HepG2 (cell line): ENCODE measurements around the gene TLX3.

Source experiments
- ATF2 ChIP-seq: sonication (generic); formaldehyde crosslinking; IDR thresholded peaks from 2 replicates; pipeline ENCODE4 v1.4.0; 2020; ENCODE audit warnings: missing genetic modification reagents
- CTCF ChIP-seq: sonication (generic); formaldehyde crosslinking; IDR thresholded peaks from 2 replicates; pipeline ENCODE4 v1.5.0; 2020; ENCODE audit warnings: mild to moderate bottlenecking, missing genetic modification reagents, moderate library complexity
- EZH2 ChIP-seq: conservative IDR thresholded peaks from 2 replicates; pipeline ENCODE4 v1.6.1; 2012; ENCODE audit warnings: mild to moderate bottlenecking, low read depth, low read length, moderate library complexity
- HNF4G ChIP-seq, 2 experiments: sonication (generic) in 1 of 2; formaldehyde crosslinking in 1 of 2; IDR thresholded peaks; 2 replicates each; pipeline versions ENCODE4 v1.4.0 to v1.6.1; 2011 to 2020; ENCODE audit warnings: borderline replicate concordance in 2 of 2, low read depth in 2 of 2, mild to moderate bottlenecking in 2 of 2, low read length in 1 of 2, missing genetic modification reagents in 1 of 2, moderate library complexity in 1 of 2
- MBNL3 ChIP-seq: fragments of 250-450 bp; sonication (Bioruptor Pico); conservative IDR thresholded peaks from 2 replicates; pipeline ENCODE4 v1.8.0; 2022; ENCODE audit warnings: mild to moderate bottlenecking, inconsistent platforms
- MLLT10 ChIP-seq: sonication (generic); formaldehyde crosslinking; IDR thresholded peaks from 2 replicates; pipeline ENCODE4 v1.4.0; 2020; ENCODE audit warnings: missing genetic modification reagents
- RFX5 ChIP-seq: IDR thresholded peaks from 2 replicates; pipeline ENCODE4 v1.6.1; 2011; ENCODE audit warnings: low read depth, low read length, improper control_type of control experiment
- SETDB1 ChIP-seq: sonication (generic); formaldehyde crosslinking; IDR thresholded peaks from 2 replicates; pipeline ENCODE4 v1.5.1; 2020; ENCODE audit warnings: missing genetic modification reagents, mild to moderate bottlenecking, borderline replicate concordance
- STAT6 ChIP-seq: sonication (generic); formaldehyde crosslinking; IDR thresholded peaks from 2 replicates; pipeline ENCODE4 v1.4.0; 2020; ENCODE audit warnings: missing genetic modification reagents, mild to moderate bottlenecking, borderline replicate concordance
- ZBTB21 ChIP-seq: sonication (generic); formaldehyde crosslinking; IDR thresholded peaks from 2 replicates; pipeline ENCODE4 v1.4.0; 2020; ENCODE audit warnings: missing genetic modification reagents
- ZFP1 ChIP-seq: IDR thresholded peaks from 2 replicates; pipeline ENCODE4 v1.6.1; 2016
- ZNF790 ChIP-seq: sonication (generic); formaldehyde crosslinking; IDR thresholded peaks from 2 replicates; pipeline ENCODE4 v1.8.0; 2022; ENCODE audit warnings: missing genetic modification reagents, mild to moderate bottlenecking, borderline replicate concordance
- TF ChIP-seq, protein P1 (sequence below): sonication (generic); formaldehyde crosslinking; IDR thresholded peaks from 2 replicates; pipeline ENCODE4 v1.8.1; 2023; ENCODE audit warnings: mild to moderate bottlenecking, missing genetic modification reagents

DNA sequence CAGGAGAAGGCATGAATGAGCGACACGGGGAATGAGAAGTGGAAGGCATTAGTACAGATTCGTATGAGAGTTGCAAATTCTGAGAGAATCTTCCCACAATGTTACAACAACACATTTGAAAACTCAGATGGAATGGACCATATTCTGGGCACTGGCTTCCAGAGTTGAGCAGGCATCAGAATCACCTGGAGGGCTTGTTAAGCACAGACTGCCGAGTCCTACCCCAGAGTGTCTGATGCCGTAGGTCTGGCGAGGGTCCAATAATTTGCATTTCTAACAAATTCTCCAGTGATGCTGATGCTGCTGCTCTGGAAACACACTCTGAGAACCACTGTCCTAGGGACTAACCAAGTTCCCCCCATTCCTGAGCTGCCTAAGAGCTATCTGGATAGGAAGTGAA, 2.9 kb upstream of the TLX3 start:
- TF ChIP-seq SETDB1 (no peak), CTCF (CRISPR knock-in tag) (no peak), STAT6 (CRISPR knock-in tag) (no peak), ZNF790 (CRISPR knock-in tag) (no peak), ATF2 (no peak), MBNL3 (no peak), ZFP1 (no peak), ZBTB21 (CRISPR knock-in tag) (no peak), EZH2 (no peak), MLLT10 (CRISPR knock-in tag) (no peak), HNF4G (IDR thresholded peaks at IDR 0.05; ENCODE audit: borderline replicate concordance, low read depth, low read length) (no peak), HNF4G (CRISPR knock-in tag; IDR thresholded peaks at IDR 0.05; ENCODE audit: borderline replicate concordance, low read depth) (no peak), RFX5 (no peak)
- TF ChIP-seq, protein P1, sequence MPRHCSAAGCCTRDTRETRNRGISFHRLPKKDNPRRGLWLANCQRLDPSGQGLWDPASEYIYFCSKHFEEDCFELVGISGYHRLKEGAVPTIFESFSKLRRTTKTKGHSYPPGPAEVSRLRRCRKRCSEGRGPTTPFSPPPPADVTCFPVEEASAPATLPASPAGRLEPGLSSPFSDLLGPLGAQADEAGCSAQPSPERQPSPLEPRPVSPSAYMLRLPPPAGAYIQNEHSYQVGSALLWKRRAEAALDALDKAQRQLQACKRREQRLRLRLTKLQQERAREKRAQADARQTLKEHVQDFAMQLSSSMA (CRISPR knock-in tag) = no peak
